CD8-positive, alpha-beta memory T cell (primary cell): ENCODE measurements around the gene NKX6-2. TPM values are rescaled to one million over a fixed set of nuclear protein-coding genes. Genes with fewer than 3 reads are reported as not detected.
A peak's percentile ranks its signal among the peaks of the same experiment; 100 is the strongest.
"Not testable (repeated sequence)": the region's sequence is repeated elsewhere in the genome, so short reads cannot be mapped to it uniquely, and the experiment has no call there.

Source experiments
- CTCF ChIA-PET: fragments of 350-600 bp; sonication (Branson Sonifier 250); formaldehyde crosslinking; loops from one replicate; lab custom pipeline; 2021; ENCODE audit warnings: antibody characterized with exemption; lab: Charles Lee
- POLR2A ChIA-PET: fragments of 350-600 bp; sonication (Branson Sonifier 250); formaldehyde crosslinking; loops from one replicate; lab custom pipeline; 2021; ENCODE audit warnings: antibody characterized with exemption; lab: Charles Lee
- DNase-seq, 5 donors: peaks; one replicate each; pipeline versions ENCODE4 v3.0.0 to v3.0.0-alpha.2; 2020 to 2022; ENCODE audit warnings: mixed read lengths in 1 of 5
- H3K27ac ChIP-seq: one replicate; pipeline ENCODE4 v1.7.0; 2013; ENCODE audit warnings: low read depth, mild to moderate bottlenecking, low read length, moderate library complexity
- H3K27me3 ChIP-seq: 2 replicates; pipeline ENCODE4 v1.7.0; 2013; ENCODE audit warnings: low read length, mild to moderate bottlenecking; ENCODE audit not compliant: insufficient read depth, poor library complexity, severe bottlenecking
- H3K36me3 ChIP-seq: 2 replicates; pipeline ENCODE4 v1.7.0; 2013; ENCODE audit warnings: mild to moderate bottlenecking, low read length, moderate library complexity; ENCODE audit not compliant: insufficient read depth
- H3K4me1 ChIP-seq: 2 replicates; pipeline ENCODE4 v1.7.0; 2013; ENCODE audit warnings: mild to moderate bottlenecking, low read length, moderate library complexity; ENCODE audit not compliant: insufficient read depth
- H3K4me3 ChIP-seq: 2 replicates; pipeline ENCODE4 v1.7.0; 2013; ENCODE audit warnings: mild to moderate bottlenecking, low read length
- H3K9me3 ChIP-seq: 2 replicates; pipeline ENCODE4 v1.7.0; 2013; ENCODE audit warnings: mild to moderate bottlenecking, low read length
- H3K27ac Mint-ChIP-seq, 8 donors: one replicate each; pipeline ENCODE4 v1.8.0; 2020 to 2021; ENCODE audit warnings: mixed read lengths in 8 of 8, mild to moderate bottlenecking in 6 of 8, inconsistent platforms in 3 of 8, moderate library complexity in 3 of 8
- H3K27me3 Mint-ChIP-seq, 2 donors: one replicate each; pipeline ENCODE4 v1.8.0; 2020 to 2021; ENCODE audit warnings: mixed read lengths in 2 of 2, mild to moderate bottlenecking in 1 of 2, moderate library complexity in 1 of 2
- H3K36me3 Mint-ChIP-seq, 3 donors: one replicate each; pipeline ENCODE4 v1.8.0; 2020 to 2021; ENCODE audit warnings: mixed read lengths in 3 of 3, inconsistent platforms in 1 of 3, mild to moderate bottlenecking in 1 of 3
- H3K4me1 Mint-ChIP-seq, 3 donors: one replicate each; pipeline ENCODE4 v1.8.0; 2020 to 2021; ENCODE audit warnings: mixed read lengths in 3 of 3, inconsistent platforms in 1 of 3, mild to moderate bottlenecking in 1 of 3
- H3K4me3 Mint-ChIP-seq, 7 donors: one replicate each; pipeline ENCODE4 v1.8.0; 2020 to 2021; ENCODE audit warnings: mixed read lengths in 7 of 7, mild to moderate bottlenecking in 6 of 7, moderate library complexity in 4 of 7, inconsistent platforms in 2 of 7
- H3K9me3 Mint-ChIP-seq, 5 donors: one replicate each; pipeline ENCODE4 v1.8.0; 2020 to 2022; ENCODE audit warnings: mixed read lengths in 5 of 5, mild to moderate bottlenecking in 3 of 5, moderate library complexity in 2 of 5, inconsistent platforms in 1 of 5
- polyA plus RNA-seq: library from polyadenylated mRNA; unstranded; fragments of 300-500 nt; fragmentation: Illumina TruSeq; gene quantifications from one replicate; pipeline ENCODE4 v1.2.3, GENCODE V29; 2021
- total RNA-seq, 2 experiments: library from RNA; stranded (reverse); gene quantifications; one replicate each; pipeline ENCODE4 v1.2.3, GENCODE V29; 2021

The NKX6-2 gene
- total and polyA plus RNA-seq, 3 experiments from 2014 or later = not detected

DNA sequence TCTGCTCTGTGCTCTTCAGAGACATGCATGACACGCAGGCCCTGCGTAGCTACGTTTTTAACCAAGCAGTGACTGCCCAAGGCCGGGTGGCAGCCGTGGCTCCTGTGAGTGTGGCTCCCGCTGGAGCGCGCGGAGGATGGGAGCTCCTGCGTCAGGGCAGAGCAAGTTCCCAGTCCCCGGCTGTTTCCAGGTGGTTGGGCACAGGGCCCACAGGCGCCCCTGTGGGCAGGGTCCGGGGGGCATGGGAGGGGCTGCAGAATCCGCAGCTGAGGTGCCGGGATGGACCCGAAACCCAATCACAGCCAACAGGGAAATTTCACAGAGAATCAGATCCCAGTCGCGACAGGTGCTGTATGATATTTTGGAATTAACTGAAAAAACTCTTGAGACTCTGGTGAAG is 9.8 kb downstream of the NKX6-2 start:
- ChIA-PET CTCF (no interaction called here), POLR2A (no interaction called here)
- Histone ChIP-seq H3K27me3 (no peaks in the 10 kb centered on the region), H3K9me3 (no peaks in the 10 kb centered on the region), H3K36me3 (no peaks in the 10 kb centered on the region), H3K4me1 (no peaks in the 10 kb centered on the region), H3K27ac (no peak overlapping the region), H3K4me3 (no peak overlapping the region)
- H3K27ac Mint-ChIP-seq = no peak overlapping the region
- H3K4me3 Mint-ChIP-seq = no peak overlapping the region
- no peaks in the 10 kb centered on the region for H3K27me3 Mint-ChIP-seq
- DNase-seq = no peak
- H3K4me1 Mint-ChIP-seq = no peaks in the 10 kb centered on the region
- H3K36me3 Mint-ChIP-seq = peaks cover 2 to 29% (median 2%) of the 10 kb centered on the region in 3 donors
- H3K9me3 Mint-ChIP-seq = no peaks in the 10 kb centered on the region

DNA sequence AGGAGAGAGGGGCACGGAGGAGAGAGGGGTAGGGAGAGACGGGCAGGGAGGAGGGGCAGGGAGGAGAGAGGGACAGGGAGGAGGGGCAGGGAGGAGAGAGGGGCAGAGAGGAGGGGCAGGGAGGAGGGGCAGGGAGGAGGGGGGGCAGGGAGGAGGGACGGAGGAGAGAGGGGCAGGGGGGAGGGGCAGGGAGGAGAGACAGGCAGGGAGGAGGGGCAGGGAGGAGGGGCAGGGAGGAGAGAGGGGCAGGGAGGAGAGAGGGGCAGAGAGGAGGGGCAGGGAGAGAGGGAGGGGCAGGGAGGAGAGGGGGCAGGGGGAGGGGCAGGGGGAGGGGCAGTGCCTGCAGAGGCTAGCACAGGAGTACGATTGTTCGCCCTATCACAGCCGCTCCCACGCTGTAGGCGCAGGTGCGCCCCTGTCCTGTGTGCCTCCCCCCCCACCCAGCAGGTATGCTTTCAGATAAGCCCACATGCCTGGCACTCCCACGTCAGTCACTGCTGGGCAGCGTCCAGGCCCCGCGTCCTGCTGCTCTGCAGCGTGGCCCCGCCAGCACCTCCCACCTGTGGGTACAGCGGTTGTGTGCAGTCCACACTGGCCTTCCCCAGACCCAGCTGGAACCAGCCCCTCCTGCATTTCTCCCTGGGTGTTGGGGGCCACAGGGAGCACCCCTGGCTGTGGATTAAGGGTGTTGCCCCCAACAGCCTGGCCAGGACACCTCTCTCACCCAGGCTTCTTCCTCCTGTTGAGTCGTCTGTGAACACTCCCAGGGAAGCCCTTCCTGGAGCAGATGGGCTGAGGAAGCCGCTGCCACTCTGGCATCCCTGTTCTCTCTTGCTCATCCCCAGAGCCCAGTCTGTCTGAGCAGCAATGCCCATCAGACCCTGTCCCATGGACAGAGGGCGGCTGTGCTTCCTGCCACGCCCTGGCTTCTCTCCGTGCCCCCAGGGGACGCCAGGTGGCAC is 10.8 kb downstream of the NKX6-2 start:
- Mint-ChIP-seq H3K4me3 (no peak overlapping the region), H3K27me3 (no peaks in the 10 kb centered on the region), H3K36me3 (peaks cover 0 to 28% (median 0%) of the 10 kb centered on the region in 3 donors), H3K9me3 (no peaks in the 10 kb centered on the region), H3K27ac (no peak overlapping the region), H3K4me1 (no peaks in the 10 kb centered on the region)
- ChIA-PET POLR2A (no interaction called here), CTCF (no interaction called here)
- H3K9me3 ChIP-seq = no peaks in the 10 kb centered on the region
- H3K27ac ChIP-seq = no peak overlapping the region
- no peak for DNase-seq
- H3K27me3 ChIP-seq = no peaks in the 10 kb centered on the region
- no peaks in the 10 kb centered on the region for H3K4me1 ChIP-seq
- H3K36me3 ChIP-seq = no peaks in the 10 kb centered on the region
- H3K4me3 ChIP-seq = no peak overlapping the region

DNA sequence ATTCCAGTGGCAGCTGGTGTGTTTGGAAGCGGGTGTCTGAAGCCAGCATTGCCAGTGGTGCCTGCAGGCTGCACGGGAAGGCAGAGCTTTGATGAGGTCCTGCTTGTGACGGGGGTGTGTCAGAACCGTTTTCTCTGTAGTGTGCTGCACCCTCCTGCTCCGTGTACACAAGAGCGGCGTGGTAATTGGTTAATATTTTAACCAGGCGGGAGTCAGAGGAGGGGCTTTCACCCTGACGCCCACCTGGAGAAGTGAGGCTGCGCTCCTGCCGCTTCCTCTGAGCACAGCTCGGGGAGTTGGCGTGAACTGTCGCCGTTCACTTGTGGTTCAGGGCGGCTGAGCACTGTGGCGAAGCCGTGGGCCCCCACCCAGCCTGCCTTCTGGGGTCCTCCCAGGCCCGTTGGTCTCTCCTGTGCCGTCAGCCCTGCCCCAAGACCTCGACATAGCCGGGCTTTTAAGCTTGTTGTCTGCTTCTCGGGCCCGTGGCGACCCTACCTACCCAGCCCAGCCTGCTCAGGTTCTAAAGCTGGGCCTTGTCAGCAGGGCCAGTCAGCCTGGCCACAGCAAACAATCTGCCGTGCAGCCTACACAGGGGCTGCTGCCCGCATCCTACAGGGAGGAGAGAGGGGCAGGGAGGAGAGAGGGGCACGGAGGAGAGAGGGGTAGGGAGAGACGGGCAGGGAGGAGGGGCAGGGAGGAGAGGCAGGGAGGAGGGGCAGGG is 11.6 kb downstream of the NKX6-2 start:
- no peak overlapping the region for H3K4me3 Mint-ChIP-seq
- no peaks in the 10 kb centered on the region for H3K27me3 Mint-ChIP-seq
- POLR2A ChIA-PET = no interaction called here
- peaks cover 0 to 23% (median 0%) of the 10 kb centered on the region in 3 donors for H3K36me3 Mint-ChIP-seq
- H3K4me1 Mint-ChIP-seq = no peaks in the 10 kb centered on the region
- no peak overlapping the region for H3K4me3 ChIP-seq
- H3K9me3 Mint-ChIP-seq = no peaks in the 10 kb centered on the region
- DNase-seq = no peak
- H3K27ac Mint-ChIP-seq = no peak overlapping the region
- H3K36me3 ChIP-seq = no peaks in the 10 kb centered on the region
- H3K27ac ChIP-seq = no peak overlapping the region
- CTCF ChIA-PET = no interaction called here
- no peaks in the 10 kb centered on the region for H3K4me1 ChIP-seq
- no peaks in the 10 kb centered on the region for H3K9me3 ChIP-seq
- H3K27me3 ChIP-seq = no peaks in the 10 kb centered on the region

DNA sequence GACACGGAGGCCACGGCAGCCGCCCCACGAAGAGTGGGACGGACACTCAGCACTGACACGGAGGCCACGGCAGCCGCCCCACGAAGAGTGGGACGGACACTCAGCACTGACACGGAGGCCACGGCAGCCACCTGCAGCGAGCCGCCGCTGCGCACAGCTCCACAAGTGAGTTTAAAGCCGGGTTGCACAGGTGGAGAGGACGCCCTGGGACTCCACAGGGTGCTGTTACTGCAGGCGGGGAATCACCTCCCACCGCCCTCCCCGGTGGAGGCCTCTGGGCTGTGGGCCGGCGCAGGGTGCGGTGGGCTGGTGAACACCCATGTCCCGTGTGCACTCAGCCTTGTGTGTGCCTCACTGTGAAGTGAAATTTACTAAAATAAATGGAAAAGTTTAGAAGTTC is 13.1 kb downstream of the NKX6-2 start:
- H3K36me3 ChIP-seq, H3K27ac Mint-ChIP-seq, H3K27ac ChIP-seq, H3K9me3 ChIP-seq, H3K4me3 ChIP-seq, POLR2A ChIA-PET, H3K27me3 ChIP-seq, DNase-seq, H3K4me1 ChIP-seq, H3K9me3 Mint-ChIP-seq, H3K27me3 Mint-ChIP-seq, H3K4me1 Mint-ChIP-seq, H3K4me3 Mint-ChIP-seq, CTCF ChIA-PET: not testable (repeated sequence)
- H3K36me3 Mint-ChIP-seq = peaks cover 0 to 25% (median 4%) of the 10 kb centered on the region in 3 donors

DNA sequence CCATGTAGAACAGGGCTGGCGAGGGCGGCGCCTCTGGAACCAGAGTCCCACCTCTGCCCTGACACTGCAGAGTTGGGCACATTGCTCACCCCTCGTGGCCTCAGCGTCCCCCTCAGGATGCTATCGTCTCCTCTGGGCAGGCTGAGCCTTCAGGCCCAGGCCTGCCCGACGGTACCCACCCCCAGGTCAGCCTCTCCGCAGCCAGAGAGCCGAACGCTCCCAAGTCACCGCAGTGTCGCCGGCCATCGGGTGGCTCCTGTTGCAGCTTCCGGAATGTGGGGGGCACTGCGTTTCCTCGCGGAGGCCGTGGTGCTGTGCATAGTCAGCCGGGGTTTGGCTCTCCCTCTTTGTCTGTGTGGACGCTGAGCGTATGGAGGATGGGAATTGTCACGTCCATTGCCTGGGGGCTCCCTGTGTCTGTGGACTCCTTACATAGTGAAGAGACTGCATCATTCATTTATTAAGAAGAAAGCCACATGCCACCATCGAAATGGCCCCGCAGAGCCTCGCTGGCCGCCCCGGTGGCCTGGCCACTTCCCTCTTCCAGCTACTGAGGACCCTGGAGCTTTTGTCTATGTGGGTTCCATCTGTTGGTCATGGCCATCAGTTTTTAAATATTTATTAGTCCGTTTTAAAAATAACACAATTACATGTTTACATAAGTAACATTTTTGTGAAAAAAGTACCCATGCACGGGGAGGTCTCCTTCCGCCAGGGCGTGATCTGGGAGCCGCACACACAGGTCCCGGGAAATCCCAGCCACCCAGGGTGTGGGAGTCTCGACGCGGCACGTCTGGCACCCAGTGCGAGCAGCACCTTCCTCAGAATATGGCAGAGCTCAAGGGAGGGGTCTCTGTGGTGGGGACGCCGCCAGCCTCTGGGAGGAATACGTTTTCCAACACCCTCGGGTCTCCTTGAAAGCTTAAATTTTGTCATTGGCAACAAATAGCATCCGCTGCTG is 15.6 kb downstream of the NKX6-2 start:
- no peaks in the 10 kb centered on the region for H3K9me3 ChIP-seq
- peaks cover 0 to 1% of the 10 kb centered on the region in 2 donors for H3K27me3 Mint-ChIP-seq
- H3K9me3 Mint-ChIP-seq = no peaks in the 10 kb centered on the region
- no peaks in the 10 kb centered on the region for H3K27me3 ChIP-seq
- peaks cover 0 to 22% (median 10%) of the 10 kb centered on the region in 3 donors for H3K36me3 Mint-ChIP-seq
- H3K4me3 Mint-ChIP-seq = no peak overlapping the region
- H3K36me3 ChIP-seq = no peaks in the 10 kb centered on the region
- H3K4me3 ChIP-seq = no peak overlapping the region
- no peaks in the 10 kb centered on the region for H3K4me1 Mint-ChIP-seq
- H3K27ac ChIP-seq = no peak overlapping the region
- H3K27ac Mint-ChIP-seq = no peak overlapping the region
- DNase-seq = no peak
- ChIA-PET CTCF (interaction anchor here (1.7 kb wide), 1 partner anchor 44 kb away, joined by 3 read pairs; no protein-coding TSS in a partner anchor), POLR2A (no interaction called here)
- H3K4me1 ChIP-seq = no peaks in the 10 kb centered on the region

DNA sequence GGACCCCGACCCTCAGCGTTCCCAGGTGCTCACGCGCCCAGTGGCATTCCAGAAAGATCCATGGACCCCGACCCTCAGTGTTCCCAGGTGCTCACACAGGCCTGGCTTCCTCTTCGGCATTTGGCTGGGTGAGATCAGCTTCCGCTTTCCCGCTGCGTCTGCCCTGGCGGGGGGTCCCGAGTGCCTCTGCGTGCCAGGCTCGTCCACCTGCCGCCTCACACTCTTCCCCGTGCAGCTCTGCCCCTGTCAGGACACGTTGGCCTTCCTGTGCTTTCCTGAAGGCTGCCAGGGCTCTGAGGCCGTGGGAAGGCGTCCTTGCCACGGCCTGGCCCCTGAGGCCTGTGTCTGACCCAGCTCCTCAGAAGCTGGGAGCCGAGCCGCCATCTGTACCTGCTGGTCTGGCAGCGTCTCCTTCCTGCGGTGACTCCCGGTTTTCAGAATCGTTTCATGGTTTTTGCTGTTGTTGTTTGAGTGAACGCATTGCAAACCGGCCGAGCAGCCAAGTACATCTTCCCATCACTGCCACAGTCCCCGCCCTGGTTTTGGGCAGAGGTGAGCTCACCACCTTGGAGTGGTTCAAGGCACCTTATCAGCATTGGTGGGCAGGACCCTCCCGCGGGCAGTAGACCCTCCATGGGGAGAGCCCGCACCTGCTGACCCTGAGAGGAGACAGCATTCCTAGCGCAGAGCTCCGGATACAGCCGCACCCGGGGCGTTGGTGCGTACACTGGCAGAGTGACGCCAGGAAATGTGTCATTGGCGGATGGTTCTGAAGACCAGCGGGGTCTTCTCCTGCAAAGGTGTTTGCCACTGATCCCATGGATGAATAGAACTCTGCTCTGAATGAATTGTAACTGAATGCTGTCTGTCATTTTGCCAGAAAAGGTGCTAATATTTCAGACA is 17.4 kb downstream of the NKX6-2 start:
- Mint-ChIP-seq H3K4me3 (no peak overlapping the region), H3K4me1 (no peaks in the 10 kb centered on the region), H3K27me3 (peaks cover 0 to 1% of the 10 kb centered on the region in 2 donors), H3K9me3 (no peaks in the 10 kb centered on the region), H3K27ac (peak overlapping the region in 1 of 8 donors; percentile 47), H3K36me3 (peaks cover 0 to 22% (median 10%) of the 10 kb centered on the region in 3 donors)
- Histone ChIP-seq H3K9me3 (no peaks in the 10 kb centered on the region), H3K4me1 (no peaks in the 10 kb centered on the region), H3K36me3 (no peaks in the 10 kb centered on the region), H3K27ac (no peak overlapping the region), H3K4me3 (no peak overlapping the region), H3K27me3 (no peaks in the 10 kb centered on the region)
- CTCF ChIA-PET = no interaction called here
- POLR2A ChIA-PET = no interaction called here
- no peak for DNase-seq

DNA sequence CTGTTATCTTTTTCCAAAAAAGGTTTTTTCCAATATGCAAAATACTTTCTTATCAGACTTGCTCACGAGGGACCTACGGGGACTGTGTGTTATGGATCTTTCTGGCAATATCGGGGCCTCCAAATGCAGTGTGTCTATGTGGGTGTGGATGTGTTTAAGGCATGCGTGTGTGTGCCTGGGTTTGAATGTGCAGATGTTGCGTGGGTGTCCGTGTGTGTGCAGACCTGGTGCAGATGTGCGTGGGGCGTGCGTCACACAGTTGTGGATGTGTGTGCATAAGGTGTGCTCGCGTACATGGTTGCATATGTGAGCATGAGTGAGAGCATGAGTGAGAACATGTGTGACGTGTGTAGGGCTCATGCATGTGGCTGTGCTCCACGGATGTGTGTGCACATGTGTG is 19.7 kb downstream of the NKX6-2 start:
- Histone ChIP-seq H3K27me3 (no peaks in the 10 kb centered on the region), H3K4me1 (no peaks in the 10 kb centered on the region), H3K36me3 (no peaks in the 10 kb centered on the region), H3K4me3 (no peak overlapping the region), H3K9me3 (no peaks in the 10 kb centered on the region), H3K27ac (no peak overlapping the region)
- H3K27me3 Mint-ChIP-seq = peaks cover 0 to 1% of the 10 kb centered on the region in 2 donors
- peaks cover 0 to 21% (median 10%) of the 10 kb centered on the region in 3 donors for H3K36me3 Mint-ChIP-seq
- CTCF ChIA-PET = no interaction called here
- POLR2A ChIA-PET = no interaction called here
- H3K9me3 Mint-ChIP-seq = no peaks in the 10 kb centered on the region
- H3K4me3 Mint-ChIP-seq = no peak overlapping the region
- peaks cover 0 to 3% (median 2%) of the 10 kb centered on the region in 3 donors for H3K4me1 Mint-ChIP-seq
- DNase-seq = no peak
- H3K27ac Mint-ChIP-seq = peak overlapping the region in 1 of 8 donors; percentile 43
